PC-3 (cell line): ENCODE data around the gene CISTR. TPM values are rescaled to one million over a fixed set of nuclear protein-coding genes. Genes with fewer than 3 reads are reported as not detected.
A peak's percentile ranks its signal among the peaks of the same experiment; 100 is the strongest.

Experiments
- ATAC-seq: fragments of 200-7000 bp; cut with Tn5 transposase; 2 replicates; pipeline ENCODE4 v1.9.1; 2020; ENCODE audit warnings: mild to moderate bottlenecking, moderate library complexity
- BruUV-seq: library from RNA; stranded (reverse); fragments of 400-500 nt; replicated peaks from 2 replicates; lab custom pipeline; 2021; lab: Mats Ljungman, UMichigan
- CTCF ChIA-PET: fragments of 300-600 bp; sonication (Branson Sonifier 250); formaldehyde crosslinking; loops from one replicate; lab custom pipeline; 2022; ENCODE audit warnings: antibody characterized with exemption; lab: Charles Lee
- POLR2A ChIA-PET: fragments of 300-600 bp; sonication (Branson Sonifier 250); formaldehyde crosslinking; loops from one replicate; lab custom pipeline; 2022; ENCODE audit warnings: antibody characterized with exemption; ENCODE audit not compliant: unreplicated experiment; lab: Charles Lee
- DNase-seq: peaks from one replicate; pipeline ENCODE4 v3.0.0-alpha.2; 2015
- H2AFZ ChIP-seq: fragments of 300-600 bp; sonication (generic); 2 replicates; pipeline ENCODE4 v1.6.0; 2016; ENCODE audit warnings: antibody characterized with exemption, low read length
- H3F3A ChIP-seq: fragments of 300-600 bp; sonication (generic); one replicate; pipeline ENCODE4 v1.6.0; 2017; ENCODE audit warnings: antibody characterized with exemption, low read length, control low read depth, mild to moderate bottlenecking; ENCODE audit not compliant: unreplicated experiment
- H3K27ac ChIP-seq: fragments of 300-600 bp; sonication (generic); 2 replicates; pipeline ENCODE4 v1.5.1; 2016; ENCODE audit warnings: mild to moderate bottlenecking, low read length
- H3K27me3 ChIP-seq: fragments of 300-600 bp; sonication (generic); 2 replicates; pipeline ENCODE4 v1.6.1; 2016; ENCODE audit warnings: low read length, mixed read lengths
- H3K36me3 ChIP-seq: fragments of 300-600 bp; sonication (generic); 2 replicates; pipeline ENCODE4 v1.6.1; 2016; ENCODE audit warnings: low read depth, mixed run types, low read length, mixed read lengths
- H3K4me1 ChIP-seq: fragments of 300-600 bp; sonication (generic); 2 replicates; pipeline ENCODE4 v1.5.1; 2016; ENCODE audit warnings: low read length; ENCODE audit not compliant: insufficient read depth
- H3K4me2 ChIP-seq: fragments of 300-600 bp; sonication (generic); 2 replicates; pipeline ENCODE4 v1.6.0; 2016; ENCODE audit warnings: low read length
- H3K4me3 ChIP-seq: fragments of 300-600 bp; sonication (generic); 2 replicates; pipeline ENCODE4 v1.5.1; 2016; ENCODE audit warnings: mild to moderate bottlenecking, low read length, mixed read lengths
- H3K79me2 ChIP-seq: fragments of 300-600 bp; sonication (generic); 2 replicates; pipeline ENCODE4 v1.6.1; 2017; ENCODE audit warnings: low read length, mixed read lengths
- H3K9ac ChIP-seq: fragments of 300-600 bp; sonication (generic); 2 replicates; pipeline ENCODE4 v1.6.0; 2016; ENCODE audit warnings: mild to moderate bottlenecking, low read length
- H3K9me2 ChIP-seq: fragments of 300-600 bp; sonication (generic); replicated peaks from 2 replicates; pipeline ENCODE4 v1.6.1; 2016; ENCODE audit warnings: mixed run types, low read length, mixed read lengths
- H3K9me3 ChIP-seq: fragments of 300-600 bp; sonication (generic); 2 replicates; pipeline ENCODE4 v1.6.1; 2016; ENCODE audit warnings: low read length, mixed read lengths
- H4K20me1 ChIP-seq: fragments of 300-600 bp; sonication (generic); 2 replicates; pipeline ENCODE4 v1.6.1; 2016; ENCODE audit warnings: low read length, mixed read lengths
- CTCF ChIP-seq: fragments of 300-600 bp; sonication (generic); conservative IDR thresholded peaks from 2 replicates; pipeline ENCODE4 v1.5.1; 2017; ENCODE audit warnings: antibody characterized with exemption, low read depth, mild to moderate bottlenecking, low read length
- EZH2 ChIP-seq: fragments of 300-600 bp; sonication (generic); IDR thresholded peaks from one replicate; pipeline ENCODE4 v1.6.1; 2017; ENCODE audit warnings: antibody characterized with exemption, mild to moderate bottlenecking, low read length; ENCODE audit not compliant: unreplicated experiment
- EZH2phosphoT487 ChIP-seq: fragments of 300-600 bp; sonication (generic); IDR thresholded peaks from 2 replicates; pipeline ENCODE4 v1.6.1; 2018; ENCODE audit warnings: mild to moderate bottlenecking, antibody characterized with exemption, low read length, borderline replicate concordance
- intact Hi-C: fragments of 100-400 bp; cut with micrococcal nuclease; formaldehyde crosslinking; loops from 2 replicates; pipeline ENCODE4 v1.9.0; 2023
- total RNA-seq: library from RNA; depleted of rRNA; stranded (reverse); fragments of >200 nt; gene quantifications from 2 replicates; pipeline ENCODE4 v1.2.3, GENCODE V29; 2014

The CISTR gene
- total RNA-seq, 1 experiment from 2014 or later: not detected

- Histone ChIP-seq H3F3A (no peaks in the 10 kb centered on the region), H3K4me2 (no peak overlapping the region), H3K4me3 (no peak overlapping the region), H2AFZ (no peak overlapping the region), H3K79me2 (no peaks in the 10 kb centered on the region), H3K27ac (no peak overlapping the region), H3K9ac (no peak overlapping the region), H4K20me1 (no peaks in the 10 kb centered on the region), H3K9me3 (no peaks in the 10 kb centered on the region), H3K36me3 (no peaks in the 10 kb centered on the region), H3K27me3 (no peaks in the 10 kb centered on the region), H3K4me1 (peaks cover 17% of the 10 kb centered on the region), H3K9me2 (no peaks in the 10 kb centered on the region)
- CTCF ChIA-PET: interaction anchor here (0.6 kb wide), 1 partner anchor 9 kb away, joined by 4 read pairs; no protein-coding TSS in a partner anchor
- intact Hi-C loops: no loop called here
- TF ChIP-seq EZH2 (no peak), CTCF (no peak), EZH2phosphoT487 (no peak)
- no TSS peak for BruUV-seq
- ATAC-seq (no peak), DNase-seq (no peak)
- POLR2A ChIA-PET: no interaction called here
Observed at GRCh38 chr12:53755893-53756292, 4.1 kb upstream of the CISTR start.

GRCh38 chr12:53755451-53755891, 3.7 kb upstream of the CISTR start:
- POLR2A ChIA-PET: no interaction called here
- Histone ChIP-seq H3K9me2 (no peaks in the 10 kb centered on the region), H4K20me1 (no peaks in the 10 kb centered on the region), H3K27ac (no peak overlapping the region), H3K4me3 (no peak overlapping the region), H3K4me1 (peaks cover 20% of the 10 kb centered on the region), H3F3A (no peaks in the 10 kb centered on the region), H3K4me2 (peak overlapping the region; percentile 52; the same call in 1 of the 2 replicates), H3K9me3 (no peaks in the 10 kb centered on the region), H3K36me3 (no peaks in the 10 kb centered on the region), H2AFZ (no peak overlapping the region), H3K27me3 (0 out of 2 replicates have a peak, but pooled peaks cover 2% of the 10 kb centered on the region), H3K9ac (no peak overlapping the region), H3K79me2 (no peaks in the 10 kb centered on the region)
- no TSS peak for BruUV-seq
- CTCF ChIA-PET: no interaction called here
- no peak for DNase-seq
- TF ChIP-seq EZH2phosphoT487 (no peak), CTCF (0 out of 2 replicates have a peak, but pooled peaks have one; percentile 20)
- ATAC-seq: no peak
- intact Hi-C loops: no loop called here

GRCh38 chr12:53754633-53755264, 3.0 kb upstream of the CISTR start:
- peaks cover 20% of the 10 kb centered on the region for H3K4me1 ChIP-seq
- H3K9me2 ChIP-seq: no peaks in the 10 kb centered on the region
- ATAC-seq (peak; percentile 35), DNase-seq (peak; percentile 46)
- no peak overlapping the region for H3K9ac ChIP-seq
- intact Hi-C loops: no loop called here
- 0 out of 2 replicates have a peak, but pooled peaks cover 3% of the 10 kb centered on the region for H3K27me3 ChIP-seq
- ChIA-PET CTCF (no interaction called here), POLR2A (no interaction called here)
- peak overlapping the region; percentile 56 for H2AFZ ChIP-seq
- H3F3A ChIP-seq: no peaks in the 10 kb centered on the region
- no peak overlapping the region; the same call in 1 of the 2 replicates for H3K4me3 ChIP-seq
- no peak overlapping the region for H3K27ac ChIP-seq
- H3K4me2 ChIP-seq: peak overlapping the region; percentile 52
- BruUV-seq: no TSS peak
- H4K20me1 ChIP-seq: no peaks in the 10 kb centered on the region
- H3K9me3 ChIP-seq: no peaks in the 10 kb centered on the region
- no peaks in the 10 kb centered on the region for H3K36me3 ChIP-seq
- no peak for TF ChIP-seq EZH2
- H3K79me2 ChIP-seq: no peaks in the 10 kb centered on the region
